Vagina (tissue), 2 donors: ENCODE measurements around the gene PLAAT3.

Source experiments
- POLR2AphosphoS5 ChIP-seq, 2 donors: sonication (generic); formaldehyde crosslinking; IDR thresholded peaks; one replicate each; pipeline ENCODE4 v1.9.0; 2017; ENCODE audit warnings: antibody characterized with exemption in 2 of 2, mild to moderate bottlenecking in 2 of 2, low read depth in 1 of 2; ENCODE audit not compliant: insufficient read depth in 1 of 2
- TF ChIP-seq, protein P1 (sequence below), 3 experiments: fragments of 450-650 bp in 2 of 3; fragments of 200-600 bp in 1 of 3; sonication (generic) in 1 of 3; IDR thresholded peaks; one replicate each; pipeline ENCODE4 v1.5.1; 2017 to 2019; ENCODE audit warnings: antibody characterized with exemption in 3 of 3, mild to moderate bottlenecking in 2 of 3, moderate library complexity in 2 of 3

- TF ChIP-seq POLR2AphosphoS5 (IDR thresholded peaks at IDR 0.05; ENCODE audit: insufficient read depth in 1 of 2, low read depth in 1 of 2): no peak
- TF ChIP-seq, protein P1, sequence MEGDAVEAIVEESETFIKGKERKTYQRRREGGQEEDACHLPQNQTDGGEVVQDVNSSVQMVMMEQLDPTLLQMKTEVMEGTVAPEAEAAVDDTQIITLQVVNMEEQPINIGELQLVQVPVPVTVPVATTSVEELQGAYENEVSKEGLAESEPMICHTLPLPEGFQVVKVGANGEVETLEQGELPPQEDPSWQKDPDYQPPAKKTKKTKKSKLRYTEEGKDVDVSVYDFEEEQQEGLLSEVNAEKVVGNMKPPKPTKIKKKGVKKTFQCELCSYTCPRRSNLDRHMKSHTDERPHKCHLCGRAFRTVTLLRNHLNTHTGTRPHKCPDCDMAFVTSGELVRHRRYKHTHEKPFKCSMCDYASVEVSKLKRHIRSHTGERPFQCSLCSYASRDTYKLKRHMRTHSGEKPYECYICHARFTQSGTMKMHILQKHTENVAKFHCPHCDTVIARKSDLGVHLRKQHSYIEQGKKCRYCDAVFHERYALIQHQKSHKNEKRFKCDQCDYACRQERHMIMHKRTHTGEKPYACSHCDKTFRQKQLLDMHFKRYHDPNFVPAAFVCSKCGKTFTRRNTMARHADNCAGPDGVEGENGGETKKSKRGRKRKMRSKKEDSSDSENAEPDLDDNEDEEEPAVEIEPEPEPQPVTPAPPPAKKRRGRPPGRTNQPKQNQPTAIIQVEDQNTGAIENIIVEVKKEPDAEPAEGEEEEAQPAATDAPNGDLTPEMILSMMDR (IDR thresholded peaks at IDR 0.05): no peak
Measured at GRCh38 chr11:63556404-63557013, 57.7 kb downstream of the PLAAT3 start.
